Measurements from ENCODE around the gene CAPZA1.

GRCh38 chr1:112712701-112713128 lies 93.1 kb downstream of the CAPZA1 start:
- TF ChIP-seq POLR2AphosphoS5 (IDR thresholded peaks at IDR 0.05; ENCODE audit: insufficient read depth, low read depth, low read length) = no peak
- TF ChIP-seq FOS (IDR thresholded peaks at IDR 0.05; ENCODE audit: borderline replicate concordance, insufficient read depth, low read length) = no peak
- no peak for TF ChIP-seq CTCF (IDR thresholded peaks at IDR 0.05; ENCODE audit: extremely low read depth in 1 of 2, insufficient read depth in 1 of 2, low read depth in 1 of 2, low read length in 2 of 2)

All from endothelial cell of umbilical vein (primary cell).